Osteoblast (primary cell): ENCODE measurements around the gene TLL2. TPM values are rescaled to one million over a fixed set of nuclear protein-coding genes. Genes with fewer than 3 reads are reported as not detected.

Experiments used
- DNase-seq: peaks from one replicate; pipeline ENCODE4 v3.0.0; 2011; ENCODE audit warnings: low spot score, mixed read lengths; ENCODE audit not compliant: insufficient read length; ENCODE audit errors: missing footprints
- H2AFZ ChIP-seq: 2 replicates; pipeline ENCODE4 v1.6.0; 2011; ENCODE audit warnings: mild to moderate bottlenecking, low read length
- H3K27ac ChIP-seq: 2 replicates; pipeline ENCODE4 v1.5.1; 2011; ENCODE audit warnings: mild to moderate bottlenecking, low read depth, low read length, moderate library complexity
- H3K27me3 ChIP-seq: 2 replicates; pipeline ENCODE4 v1.6.0; 2012; ENCODE audit warnings: mild to moderate bottlenecking, control low read depth, inconsistent platforms, low read length, moderate library complexity; ENCODE audit not compliant: insufficient read depth
- H3K36me3 ChIP-seq: 2 replicates; pipeline ENCODE4 v1.5.1; 2011; ENCODE audit warnings: mild to moderate bottlenecking, low read length, control low read depth, moderate library complexity; ENCODE audit not compliant: insufficient read depth
- H3K4me1 ChIP-seq: 2 replicates; pipeline ENCODE4 v1.5.1; 2011; ENCODE audit warnings: mild to moderate bottlenecking, low read length, control low read depth, moderate library complexity; ENCODE audit not compliant: insufficient read depth
- H3K4me2 ChIP-seq: 2 replicates; pipeline ENCODE4 v1.6.0; 2011; ENCODE audit warnings: mild to moderate bottlenecking, low read length; ENCODE audit not compliant: insufficient read depth
- H3K4me3 ChIP-seq: fragments of 200-600 bp; sonication (generic); 3 replicates; pipeline ENCODE4 v1.5.1; 2012; ENCODE audit warnings: mild to moderate bottlenecking, low read length, inconsistent platforms; ENCODE audit not compliant: insufficient read depth
- H3K79me2 ChIP-seq: 2 replicates; pipeline ENCODE4 v1.6.0; 2012; ENCODE audit warnings: mild to moderate bottlenecking, low read length, control low read depth, inconsistent platforms; ENCODE audit not compliant: insufficient read depth
- H3K9me3 ChIP-seq: 2 replicates; pipeline ENCODE4 v1.5.1; 2011; ENCODE audit warnings: low read depth, low read length, control low read depth
- H4K20me1 ChIP-seq: 2 replicates; pipeline ENCODE4 v1.6.0; 2012; ENCODE audit warnings: mild to moderate bottlenecking, low read length, control low read depth; ENCODE audit not compliant: insufficient read depth
- total RNA-seq: library from RNA; depleted of rRNA; stranded (reverse); fragments of >200 nt; gene quantifications from 2 replicates; pipeline ENCODE4 v1.2.3, GENCODE V29; 2012
- TF ChIP-seq, protein P1 (sequence below): IDR thresholded peaks from 2 replicates; pipeline ENCODE4 v1.5.1; 2011; ENCODE audit warnings: mild to moderate bottlenecking, low read depth, low read length, moderate library complexity; ENCODE audit errors: extremely low read depth

The TLL2 gene
- total RNA-seq, 1 donor: 0.36 TPM

- Histone ChIP-seq H3K4me3 (no peak overlapping the region), H3K27ac (no peak overlapping the region), H3K36me3 (no peaks in the 10 kb centered on the region), H3K9me3 (no peaks in the 10 kb centered on the region), H4K20me1 (no peaks in the 10 kb centered on the region), H3K4me2 (no peak overlapping the region), H3K79me2 (no peaks in the 10 kb centered on the region), H2AFZ (no peak overlapping the region), H3K4me1 (no peaks in the 10 kb centered on the region), H3K27me3 (no peaks in the 10 kb centered on the region)
- no peak for DNase-seq
- TF ChIP-seq, protein P1, sequence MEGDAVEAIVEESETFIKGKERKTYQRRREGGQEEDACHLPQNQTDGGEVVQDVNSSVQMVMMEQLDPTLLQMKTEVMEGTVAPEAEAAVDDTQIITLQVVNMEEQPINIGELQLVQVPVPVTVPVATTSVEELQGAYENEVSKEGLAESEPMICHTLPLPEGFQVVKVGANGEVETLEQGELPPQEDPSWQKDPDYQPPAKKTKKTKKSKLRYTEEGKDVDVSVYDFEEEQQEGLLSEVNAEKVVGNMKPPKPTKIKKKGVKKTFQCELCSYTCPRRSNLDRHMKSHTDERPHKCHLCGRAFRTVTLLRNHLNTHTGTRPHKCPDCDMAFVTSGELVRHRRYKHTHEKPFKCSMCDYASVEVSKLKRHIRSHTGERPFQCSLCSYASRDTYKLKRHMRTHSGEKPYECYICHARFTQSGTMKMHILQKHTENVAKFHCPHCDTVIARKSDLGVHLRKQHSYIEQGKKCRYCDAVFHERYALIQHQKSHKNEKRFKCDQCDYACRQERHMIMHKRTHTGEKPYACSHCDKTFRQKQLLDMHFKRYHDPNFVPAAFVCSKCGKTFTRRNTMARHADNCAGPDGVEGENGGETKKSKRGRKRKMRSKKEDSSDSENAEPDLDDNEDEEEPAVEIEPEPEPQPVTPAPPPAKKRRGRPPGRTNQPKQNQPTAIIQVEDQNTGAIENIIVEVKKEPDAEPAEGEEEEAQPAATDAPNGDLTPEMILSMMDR: no peak
These were observed 16.3 kb downstream of the TLL2 start for GRCh38 chr10:96497391-96497790.

- Histone ChIP-seq H3K27ac (no peak overlapping the region), H3K4me3 (no peak overlapping the region), H3K4me2 (no peak overlapping the region), H3K9me3 (no peaks in the 10 kb centered on the region), H3K79me2 (no peaks in the 10 kb centered on the region), H2AFZ (no peak overlapping the region), H3K27me3 (no peaks in the 10 kb centered on the region), H4K20me1 (no peaks in the 10 kb centered on the region), H3K4me1 (no peaks in the 10 kb centered on the region), H3K36me3 (no peaks in the 10 kb centered on the region)
- DNase-seq: no peak
- TF ChIP-seq, protein P1: no peak
These were observed 17.3 kb downstream of the TLL2 start for GRCh38 chr10:96496281-96496925.

DNA sequence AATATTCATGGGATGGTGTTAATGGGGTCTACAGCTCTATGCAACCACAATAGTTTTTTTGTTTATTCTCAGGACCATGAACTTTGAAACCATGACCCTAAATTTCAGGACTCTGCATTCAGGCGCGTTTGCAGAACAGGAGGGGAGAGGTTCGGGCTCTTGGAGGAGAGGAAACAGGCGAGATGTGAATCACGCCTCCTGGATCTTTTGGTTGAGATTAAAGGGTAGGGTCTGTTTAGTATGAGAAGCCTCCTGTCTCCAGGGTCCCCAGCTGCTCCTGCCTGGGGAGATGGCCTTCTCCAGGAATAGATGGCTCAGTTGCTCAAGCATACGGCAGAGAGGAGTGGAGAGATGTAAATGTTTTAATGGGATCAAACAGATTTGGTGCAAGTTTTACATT, 18.2 kb downstream of the TLL2 start:
- TF ChIP-seq, protein P1: no peak
- H2AFZ ChIP-seq: no peak overlapping the region

DNA sequence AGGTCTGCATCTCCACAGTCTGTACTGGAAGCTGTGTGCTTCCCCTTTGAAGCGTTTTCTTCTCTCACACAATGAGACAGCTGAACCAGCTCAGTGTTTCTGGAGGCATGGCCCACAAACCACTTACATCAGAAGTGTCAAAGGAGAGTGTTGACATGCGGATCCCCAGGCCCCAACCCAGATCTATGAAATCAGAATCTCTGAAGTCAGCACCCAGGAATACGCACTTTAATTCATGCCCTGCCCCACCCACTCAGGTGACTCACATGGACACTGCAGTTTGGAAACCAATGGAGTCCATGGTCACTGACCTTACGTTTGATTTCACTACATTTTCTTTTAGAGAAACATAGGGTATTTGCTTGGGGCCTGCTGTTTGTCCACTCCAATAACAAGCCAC, 19.0 kb downstream of the TLL2 start:
- no peak overlapping the region for H3K4me3 ChIP-seq
- no peaks in the 10 kb centered on the region for H3K4me1 ChIP-seq
- H3K9me3 ChIP-seq: no peaks in the 10 kb centered on the region
- H3K36me3 ChIP-seq: no peaks in the 10 kb centered on the region
- H4K20me1 ChIP-seq: no peaks in the 10 kb centered on the region
- H3K27me3 ChIP-seq: no peaks in the 10 kb centered on the region
- no peak overlapping the region for H3K27ac ChIP-seq
- DNase-seq: no peak
- H3K4me2 ChIP-seq: no peak overlapping the region
- H3K79me2 ChIP-seq: no peaks in the 10 kb centered on the region
- TF ChIP-seq, protein P1: no peak
- H2AFZ ChIP-seq: no peak overlapping the region

More for the DNA sequence above, 18.2 kb downstream of the TLL2 start:
- H4K20me1 ChIP-seq: no peaks in the 10 kb centered on the region
- no peaks in the 10 kb centered on the region for H3K9me3 ChIP-seq
- H3K27me3 ChIP-seq: no peaks in the 10 kb centered on the region
- H3K4me1 ChIP-seq: no peaks in the 10 kb centered on the region
- no peaks in the 10 kb centered on the region for H3K36me3 ChIP-seq
- H3K4me2 ChIP-seq: no peak overlapping the region
- H3K27ac ChIP-seq: no peak overlapping the region
- H3K4me3 ChIP-seq: no peak overlapping the region
- no peak for DNase-seq
- no peaks in the 10 kb centered on the region for H3K79me2 ChIP-seq
